ENCODE results near the gene EDC4. TPM values are rescaled to one million over a fixed set of nuclear protein-coding genes. Genes with fewer than 3 reads are reported as not detected.

Gene EDC4
- total RNA-seq, 1 donor from 2014 or later, result 64.8 TPM

GRCh38 chr16:67869653-67870052 is 3.2 kb upstream of the EDC4 start:
- Histone ChIP-seq H3K36me3 (ENCODE audit: insufficient read depth, low read length) (peaks cover 36% of the 10 kb centered on the region), H4K20me1 (ENCODE audit: insufficient read depth, low read length) (peaks cover 68% of the 10 kb centered on the region), H3K9ac (ENCODE audit: low read length) (no peak overlapping the region), H3K27me3 (ENCODE audit: insufficient read depth, low read length) (no peaks in the 10 kb centered on the region), H3K79me2 (ENCODE audit: insufficient read depth, low read length) (peaks cover 51% of the 10 kb centered on the region), H3K4me3 (ENCODE audit: insufficient read depth, low read depth, low read length) (no peak overlapping the region), H3K4me2 (ENCODE audit: low read length) (no peak overlapping the region), H3K4me1 (ENCODE audit: insufficient read depth, low read length) (peaks cover 13% of the 10 kb centered on the region), H2AFZ (ENCODE audit: low read depth, low read length) (no peak overlapping the region), H3K27ac (ENCODE audit: low read depth, low read length) (no peak overlapping the region), H3K9me3 (ENCODE audit: insufficient read depth, low read depth, low read length) (no peaks in the 10 kb centered on the region)
- no peak overlapping the region for H3K4me3 Mint-ChIP-seq (ENCODE audit: unreplicated experiment)
- H3K9me3 Mint-ChIP-seq (ENCODE audit: unreplicated experiment), result no peaks in the 10 kb centered on the region
- TF ChIP-seq, protein P1, sequence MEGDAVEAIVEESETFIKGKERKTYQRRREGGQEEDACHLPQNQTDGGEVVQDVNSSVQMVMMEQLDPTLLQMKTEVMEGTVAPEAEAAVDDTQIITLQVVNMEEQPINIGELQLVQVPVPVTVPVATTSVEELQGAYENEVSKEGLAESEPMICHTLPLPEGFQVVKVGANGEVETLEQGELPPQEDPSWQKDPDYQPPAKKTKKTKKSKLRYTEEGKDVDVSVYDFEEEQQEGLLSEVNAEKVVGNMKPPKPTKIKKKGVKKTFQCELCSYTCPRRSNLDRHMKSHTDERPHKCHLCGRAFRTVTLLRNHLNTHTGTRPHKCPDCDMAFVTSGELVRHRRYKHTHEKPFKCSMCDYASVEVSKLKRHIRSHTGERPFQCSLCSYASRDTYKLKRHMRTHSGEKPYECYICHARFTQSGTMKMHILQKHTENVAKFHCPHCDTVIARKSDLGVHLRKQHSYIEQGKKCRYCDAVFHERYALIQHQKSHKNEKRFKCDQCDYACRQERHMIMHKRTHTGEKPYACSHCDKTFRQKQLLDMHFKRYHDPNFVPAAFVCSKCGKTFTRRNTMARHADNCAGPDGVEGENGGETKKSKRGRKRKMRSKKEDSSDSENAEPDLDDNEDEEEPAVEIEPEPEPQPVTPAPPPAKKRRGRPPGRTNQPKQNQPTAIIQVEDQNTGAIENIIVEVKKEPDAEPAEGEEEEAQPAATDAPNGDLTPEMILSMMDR (IDR thresholded peaks at IDR 0.05; ENCODE audit: insufficient read depth, low read depth, low read length), result no peak
- no peak for TF ChIP-seq EZH2 (IDR thresholded peaks at IDR 0.05; ENCODE audit: insufficient read depth, low read length)
- H3K27me3 Mint-ChIP-seq (ENCODE audit: low read depth, unreplicated experiment), result no peaks in the 10 kb centered on the region
- FAIRE-seq, result no peak
- H3K4me1 Mint-ChIP-seq (ENCODE audit: low read depth, unreplicated experiment), result peaks cover 15% of the 10 kb centered on the region
- H3K36me3 Mint-ChIP-seq (ENCODE audit: low read depth, unreplicated experiment), result peaks cover 7% of the 10 kb centered on the region
- DNase-seq (ENCODE audit: low read depth), result no peak
- H3K27ac Mint-ChIP-seq (ENCODE audit: unreplicated experiment), result peak overlapping the region; percentile 58

DNA sequence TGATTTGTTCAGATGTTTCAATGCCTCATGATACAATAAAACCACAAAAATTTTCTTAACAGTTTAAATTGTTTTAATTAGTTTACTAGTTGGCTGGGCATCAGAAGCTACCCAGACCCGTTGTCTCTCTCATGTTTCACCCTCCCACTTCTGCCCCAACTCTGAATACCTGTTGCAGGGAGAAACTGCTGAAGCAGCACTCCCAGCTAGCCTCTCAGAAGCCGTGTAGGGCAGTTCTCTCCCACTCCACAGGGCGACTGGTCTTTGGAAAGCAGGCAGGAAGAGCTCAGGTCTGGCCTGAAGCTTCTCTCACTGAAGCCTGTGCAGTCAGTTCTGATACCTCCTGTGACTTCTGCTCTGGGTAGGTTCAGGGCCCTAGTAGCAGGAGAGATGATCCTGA is 1.6 kb upstream of the EDC4 start:
- H3K36me3 Mint-ChIP-seq (ENCODE audit: low read depth, unreplicated experiment), result peaks cover 6% of the 10 kb centered on the region
- TF ChIP-seq, protein P1 (IDR thresholded peaks at IDR 0.05; ENCODE audit: insufficient read depth, low read depth, low read length), result no peak
- TF ChIP-seq EZH2 (IDR thresholded peaks at IDR 0.05; ENCODE audit: insufficient read depth, low read length), result no peak
- H3K4me3 Mint-ChIP-seq (ENCODE audit: unreplicated experiment), result no peak overlapping the region

GRCh38 chr16:67872131-67872630 is 671 bp upstream of the EDC4 start:
- Mint-ChIP-seq H3K27ac (ENCODE audit: unreplicated experiment) (peak overlapping the region; percentile 60), H3K36me3 (ENCODE audit: low read depth, unreplicated experiment) (peaks cover 11% of the 10 kb centered on the region), H3K27me3 (ENCODE audit: low read depth, unreplicated experiment) (no peaks in the 10 kb centered on the region), H3K9me3 (ENCODE audit: unreplicated experiment) (no peaks in the 10 kb centered on the region), H3K4me3 (ENCODE audit: unreplicated experiment) (peak overlapping the region; percentile 78), H3K4me1 (ENCODE audit: low read depth, unreplicated experiment) (peaks cover 17% of the 10 kb centered on the region)
- H3K4me1 ChIP-seq (ENCODE audit: insufficient read depth, low read length), result peaks cover 13% of the 10 kb centered on the region
- H3K27ac ChIP-seq (ENCODE audit: low read depth, low read length), result peak overlapping the region; percentile 68
- no peaks in the 10 kb centered on the region for H3K9me3 ChIP-seq (ENCODE audit: insufficient read depth, low read depth, low read length)
- peaks cover 71% of the 10 kb centered on the region for H4K20me1 ChIP-seq (ENCODE audit: insufficient read depth, low read length)
- H3K27me3 ChIP-seq (ENCODE audit: insufficient read depth, low read length), result no peaks in the 10 kb centered on the region
- peaks cover 55% of the 10 kb centered on the region for H3K79me2 ChIP-seq (ENCODE audit: insufficient read depth, low read length)
- H2AFZ ChIP-seq (ENCODE audit: low read depth, low read length), result peak overlapping the region; percentile 73
- peak overlapping the region; percentile 97 for H3K9ac ChIP-seq (ENCODE audit: low read length)
- H3K4me3 ChIP-seq (ENCODE audit: insufficient read depth, low read depth, low read length), result no peak overlapping the region
- DNase-seq (ENCODE audit: low read depth) (no peak), FAIRE-seq (no peak)
- peaks cover 35% of the 10 kb centered on the region for H3K36me3 ChIP-seq (ENCODE audit: insufficient read depth, low read length)
- TF ChIP-seq, protein P1 (IDR thresholded peaks at IDR 0.05; ENCODE audit: insufficient read depth, low read depth, low read length), result no peak
- TF ChIP-seq EZH2 (IDR thresholded peaks at IDR 0.05; ENCODE audit: insufficient read depth, low read length), result no peak
- H3K4me2 ChIP-seq (ENCODE audit: low read length), result peak overlapping the region; percentile 97

More for the DNA sequence above, 1.6 kb upstream of the EDC4 start:
- peaks cover 17% of the 10 kb centered on the region for H3K4me1 Mint-ChIP-seq (ENCODE audit: low read depth, unreplicated experiment)
- no peaks in the 10 kb centered on the region for H3K9me3 Mint-ChIP-seq (ENCODE audit: unreplicated experiment)
- Histone ChIP-seq H3K4me2 (ENCODE audit: low read length) (no peak overlapping the region), H3K4me1 (ENCODE audit: insufficient read depth, low read length) (peaks cover 13% of the 10 kb centered on the region), H3K79me2 (ENCODE audit: insufficient read depth, low read length) (peaks cover 54% of the 10 kb centered on the region), H3K9me3 (ENCODE audit: insufficient read depth, low read depth, low read length) (no peaks in the 10 kb centered on the region), H3K27ac (ENCODE audit: low read depth, low read length) (no peak overlapping the region), H4K20me1 (ENCODE audit: insufficient read depth, low read length) (peaks cover 68% of the 10 kb centered on the region), H3K9ac (ENCODE audit: low read length) (no peak overlapping the region), H3K36me3 (ENCODE audit: insufficient read depth, low read length) (peaks cover 30% of the 10 kb centered on the region), H2AFZ (ENCODE audit: low read depth, low read length) (no peak overlapping the region), H3K4me3 (ENCODE audit: insufficient read depth, low read depth, low read length) (no peak overlapping the region), H3K27me3 (ENCODE audit: insufficient read depth, low read length) (no peaks in the 10 kb centered on the region)
- FAIRE-seq, result no peak
- no peak for DNase-seq (ENCODE audit: low read depth)
- no peaks in the 10 kb centered on the region for H3K27me3 Mint-ChIP-seq (ENCODE audit: low read depth, unreplicated experiment)
- H3K27ac Mint-ChIP-seq (ENCODE audit: unreplicated experiment), result no peak overlapping the region
